GM06990 (cell line): ENCODE data around the gene SNAPIN.
A peak's percentile ranks its signal among the peaks of the same experiment; 100 is the strongest.

ENCODE experiments used
- DNase-seq: peaks from one replicate; pipeline ENCODE4 v3.0.0-alpha.2; 2011; ENCODE audit not compliant: insufficient read length; ENCODE audit errors: extremely low read depth
- H3K27me3 ChIP-seq: replicated peaks from 2 replicates; pipeline ENCODE4 v1.6.0; 2011; ENCODE audit warnings: low read length; ENCODE audit not compliant: control insufficient read depth, insufficient read depth
- H3K36me3 ChIP-seq: 2 replicates; pipeline ENCODE4 v1.5.1; 2011; ENCODE audit warnings: low read length; ENCODE audit not compliant: control insufficient read depth, insufficient read depth
- H3K4me3 ChIP-seq: replicated peaks from 2 replicates; pipeline ENCODE4 v1.5.1; 2011; ENCODE audit warnings: low read depth, mild to moderate bottlenecking, control low read depth, low read length
- TF ChIP-seq, protein P1 (sequence below): IDR thresholded peaks from 2 replicates; pipeline ENCODE4 v1.5.1; 2011; ENCODE audit warnings: low read length, control low read depth, mild to moderate bottlenecking, inconsistent platforms; ENCODE audit not compliant: insufficient read depth, poor library complexity, severe bottlenecking

The SNAPIN gene

GRCh38 chr1:153651771-153652170 lies 6.7 kb upstream of the SNAPIN start:
- TF ChIP-seq, protein P1, sequence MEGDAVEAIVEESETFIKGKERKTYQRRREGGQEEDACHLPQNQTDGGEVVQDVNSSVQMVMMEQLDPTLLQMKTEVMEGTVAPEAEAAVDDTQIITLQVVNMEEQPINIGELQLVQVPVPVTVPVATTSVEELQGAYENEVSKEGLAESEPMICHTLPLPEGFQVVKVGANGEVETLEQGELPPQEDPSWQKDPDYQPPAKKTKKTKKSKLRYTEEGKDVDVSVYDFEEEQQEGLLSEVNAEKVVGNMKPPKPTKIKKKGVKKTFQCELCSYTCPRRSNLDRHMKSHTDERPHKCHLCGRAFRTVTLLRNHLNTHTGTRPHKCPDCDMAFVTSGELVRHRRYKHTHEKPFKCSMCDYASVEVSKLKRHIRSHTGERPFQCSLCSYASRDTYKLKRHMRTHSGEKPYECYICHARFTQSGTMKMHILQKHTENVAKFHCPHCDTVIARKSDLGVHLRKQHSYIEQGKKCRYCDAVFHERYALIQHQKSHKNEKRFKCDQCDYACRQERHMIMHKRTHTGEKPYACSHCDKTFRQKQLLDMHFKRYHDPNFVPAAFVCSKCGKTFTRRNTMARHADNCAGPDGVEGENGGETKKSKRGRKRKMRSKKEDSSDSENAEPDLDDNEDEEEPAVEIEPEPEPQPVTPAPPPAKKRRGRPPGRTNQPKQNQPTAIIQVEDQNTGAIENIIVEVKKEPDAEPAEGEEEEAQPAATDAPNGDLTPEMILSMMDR = no peak

DNA sequence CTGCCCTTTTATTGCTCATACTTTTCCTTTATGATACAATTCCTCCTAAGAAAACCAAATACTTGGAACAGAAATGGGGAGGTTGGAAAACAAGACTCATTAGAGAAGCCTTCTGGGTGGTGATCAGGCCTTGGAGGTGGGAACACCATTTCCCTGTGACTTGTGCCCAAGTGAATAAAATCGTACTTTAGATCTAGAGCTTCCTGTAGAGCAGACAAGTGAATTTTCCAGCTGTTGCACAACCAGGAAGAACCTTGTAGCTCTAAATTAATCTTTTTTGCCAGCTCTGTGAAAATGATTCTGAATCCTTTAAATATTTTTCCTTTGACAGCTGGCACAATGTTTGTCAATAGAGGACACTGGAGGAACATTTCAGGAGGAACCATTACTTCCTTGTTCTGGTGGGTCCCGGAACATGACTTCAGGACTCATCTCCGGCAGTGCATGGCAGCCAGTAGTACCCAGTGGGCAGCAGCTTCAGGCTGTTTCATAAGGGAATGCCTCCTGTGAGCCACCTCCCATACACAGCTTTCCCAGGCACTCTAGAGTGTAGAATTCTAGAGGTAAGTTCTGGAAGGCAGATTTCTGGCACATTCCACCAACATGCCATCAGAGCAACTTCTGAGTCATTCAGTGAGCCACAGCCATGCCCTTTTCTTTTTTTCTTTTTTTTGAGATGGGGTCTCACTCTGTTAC lies 5.5 kb upstream of the SNAPIN start:
- DNase-seq = no peak
- no peaks in the 10 kb centered on the region for H3K36me3 ChIP-seq
- TF ChIP-seq, protein P1 = no peak

More at GRCh38 chr1:153651771-153652170, 6.7 kb upstream of the SNAPIN start:
- no peak for DNase-seq
- no peaks in the 10 kb centered on the region for H3K27me3 ChIP-seq
- H3K36me3 ChIP-seq = peaks cover 3% of the 10 kb centered on the region
- no peak overlapping the region for H3K4me3 ChIP-seq

DNA sequence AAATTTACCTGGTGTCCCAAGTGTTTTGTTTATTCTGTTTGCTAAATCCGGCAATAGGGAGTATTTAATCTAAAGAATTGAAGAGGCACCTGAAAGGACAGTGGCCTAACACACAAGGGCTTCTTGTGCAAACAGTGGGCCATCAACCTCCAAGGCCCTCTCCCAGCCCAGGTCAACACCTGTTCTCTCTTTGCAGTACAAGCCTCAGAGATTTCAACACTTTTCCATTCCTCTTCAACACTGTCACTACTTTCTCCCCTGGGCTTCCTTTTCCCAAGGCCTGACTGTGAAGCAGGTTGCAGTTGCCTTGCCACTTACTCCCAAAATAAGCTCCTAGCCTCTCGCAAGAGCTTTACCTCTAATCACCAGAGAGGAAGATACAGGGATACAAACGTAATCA lies 3.2 kb upstream of the SNAPIN start:
- no peak for DNase-seq
- Histone ChIP-seq H3K4me3 (no peak overlapping the region), H3K27me3 (no peaks in the 10 kb centered on the region), H3K36me3 (no peaks in the 10 kb centered on the region)
- TF ChIP-seq, protein P1 = no peak

More for the DNA sequence above, 5.5 kb upstream of the SNAPIN start:
- Histone ChIP-seq H3K27me3 (no peaks in the 10 kb centered on the region), H3K4me3 (no peak overlapping the region)

GRCh38 chr1:153659175-153659534 lies 652 bp downstream of the SNAPIN start:
- TF ChIP-seq, protein P1 = no peak
- DNase-seq = no peak
- H3K27me3 ChIP-seq = no peaks in the 10 kb centered on the region
- H3K4me3 ChIP-seq = peak overlapping the region; percentile 85
- H3K36me3 ChIP-seq = peaks cover 16% of the 10 kb centered on the region

GRCh38 chr1:153659656-153660055 lies 1.2 kb downstream of the SNAPIN start:
- no peak for DNase-seq
- Histone ChIP-seq H3K4me3 (peak overlapping the region; percentile 85), H3K27me3 (no peaks in the 10 kb centered on the region), H3K36me3 (peaks cover 18% of the 10 kb centered on the region)
- TF ChIP-seq, protein P1 = no peak
